MM.1S (cell line): Measurements from ENCODE around the gene IQSEC1.

Source experiments
- EZH2 ChIP-seq: fragments of 300-600 bp; sonication (generic); optimal IDR thresholded peaks from 2 replicates; pipeline ENCODE3; 2017; ENCODE audit warnings: low read depth, mild to moderate bottlenecking, antibody characterized with exemption, low read length, mixed read lengths
- EZH2phosphoT487 ChIP-seq: fragments of 300-600 bp; sonication (generic); IDR thresholded peaks from 2 replicates; pipeline ENCODE4 v1.6.1; 2018; ENCODE audit warnings: antibody characterized with exemption, low read length
- TF ChIP-seq, protein P1 (sequence below): fragments of 300-600 bp; sonication (generic); IDR thresholded peaks from 2 replicates; pipeline ENCODE4 v1.5.1; 2016; ENCODE audit warnings: antibody characterized with exemption, low read length, mixed read lengths

GRCh38 chr3:13099707-13100106 lies 26.5 kb upstream of the IQSEC1 start:
- TF ChIP-seq EZH2: no peak
- TF ChIP-seq, protein P1, sequence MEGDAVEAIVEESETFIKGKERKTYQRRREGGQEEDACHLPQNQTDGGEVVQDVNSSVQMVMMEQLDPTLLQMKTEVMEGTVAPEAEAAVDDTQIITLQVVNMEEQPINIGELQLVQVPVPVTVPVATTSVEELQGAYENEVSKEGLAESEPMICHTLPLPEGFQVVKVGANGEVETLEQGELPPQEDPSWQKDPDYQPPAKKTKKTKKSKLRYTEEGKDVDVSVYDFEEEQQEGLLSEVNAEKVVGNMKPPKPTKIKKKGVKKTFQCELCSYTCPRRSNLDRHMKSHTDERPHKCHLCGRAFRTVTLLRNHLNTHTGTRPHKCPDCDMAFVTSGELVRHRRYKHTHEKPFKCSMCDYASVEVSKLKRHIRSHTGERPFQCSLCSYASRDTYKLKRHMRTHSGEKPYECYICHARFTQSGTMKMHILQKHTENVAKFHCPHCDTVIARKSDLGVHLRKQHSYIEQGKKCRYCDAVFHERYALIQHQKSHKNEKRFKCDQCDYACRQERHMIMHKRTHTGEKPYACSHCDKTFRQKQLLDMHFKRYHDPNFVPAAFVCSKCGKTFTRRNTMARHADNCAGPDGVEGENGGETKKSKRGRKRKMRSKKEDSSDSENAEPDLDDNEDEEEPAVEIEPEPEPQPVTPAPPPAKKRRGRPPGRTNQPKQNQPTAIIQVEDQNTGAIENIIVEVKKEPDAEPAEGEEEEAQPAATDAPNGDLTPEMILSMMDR: no peak
- TF ChIP-seq EZH2phosphoT487: no peak
